CD4-positive, alpha-beta T cell treated with Interleukin-2 at 100 ng/mL for 4 hours (primary cell): ENCODE results near the gene UBE2K.
"Not testable (repeated sequence)": the region's sequence is repeated elsewhere in the genome, so short reads cannot be mapped to it uniquely, and the experiment has no call there.

Experiments used
- DNase-seq: peaks from one replicate; pipeline ENCODE4 v3.0.0-alpha.2; 2020; ENCODE audit warnings: low spot score

Gene UBE2K

GRCh38 chr4:39730072-39730471 is 32.1 kb downstream of the UBE2K start:
- no peak for DNase-seq

DNA sequence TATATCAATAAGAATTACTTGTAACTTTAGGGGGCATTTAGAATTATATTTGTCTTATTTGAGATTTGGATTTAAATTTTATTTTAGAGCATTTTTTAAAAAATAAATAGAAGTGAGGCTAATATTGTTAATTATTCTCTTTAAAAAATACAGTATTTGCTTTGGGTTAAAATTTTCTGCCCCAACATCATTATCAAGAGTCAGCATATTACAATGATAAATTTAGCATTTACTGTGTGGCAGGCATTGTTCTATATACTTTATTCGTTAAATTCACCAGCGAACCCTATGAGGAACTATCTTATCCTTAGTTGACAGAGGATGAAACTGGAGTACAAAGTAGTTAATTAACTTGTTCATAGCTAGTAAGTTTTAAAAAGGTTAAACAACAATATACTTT is 34.0 kb downstream of the UBE2K start:
- DNase-seq = no peak

DNA sequence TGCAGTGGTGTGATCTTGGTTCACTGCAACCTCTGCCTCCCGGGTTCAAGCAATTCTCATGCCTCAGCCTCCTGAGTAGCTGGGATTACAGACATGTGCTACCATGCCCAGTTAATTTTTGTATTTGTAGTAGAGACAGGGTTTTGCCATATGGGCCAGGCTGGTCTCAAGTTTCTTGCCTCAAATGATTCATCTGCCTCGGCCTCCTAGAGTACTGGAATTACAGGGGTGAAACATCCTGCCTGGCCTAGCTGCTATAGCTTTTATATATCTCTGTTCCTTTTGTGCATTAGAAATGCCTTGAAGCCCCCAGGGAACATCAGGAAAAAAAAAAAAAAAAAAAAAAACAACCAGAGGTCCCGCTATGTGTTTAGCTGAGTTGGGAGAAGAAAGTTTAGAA is 34.8 kb downstream of the UBE2K start:
- no peak for DNase-seq

DNA sequence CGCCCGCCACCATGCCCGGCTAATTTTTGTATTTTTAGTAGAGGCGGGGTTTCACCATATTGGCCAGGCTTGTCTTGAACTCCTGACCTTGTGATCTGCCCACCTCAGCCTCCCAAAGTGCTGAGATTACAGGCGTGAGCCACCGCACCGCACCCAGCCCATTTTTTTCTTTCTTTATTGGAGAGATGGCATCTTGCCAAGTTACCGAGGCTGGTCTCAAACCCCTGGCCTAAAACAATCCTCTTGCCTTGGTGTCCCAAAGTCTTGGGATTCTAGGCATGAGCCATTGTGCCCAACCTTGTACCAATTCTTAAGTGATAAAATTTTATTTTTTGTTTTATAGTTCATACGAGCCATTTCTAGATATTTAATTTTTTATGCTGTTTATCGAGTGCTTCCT is 41.7 kb downstream of the UBE2K start:
- not testable (repeated sequence) for DNase-seq

DNA sequence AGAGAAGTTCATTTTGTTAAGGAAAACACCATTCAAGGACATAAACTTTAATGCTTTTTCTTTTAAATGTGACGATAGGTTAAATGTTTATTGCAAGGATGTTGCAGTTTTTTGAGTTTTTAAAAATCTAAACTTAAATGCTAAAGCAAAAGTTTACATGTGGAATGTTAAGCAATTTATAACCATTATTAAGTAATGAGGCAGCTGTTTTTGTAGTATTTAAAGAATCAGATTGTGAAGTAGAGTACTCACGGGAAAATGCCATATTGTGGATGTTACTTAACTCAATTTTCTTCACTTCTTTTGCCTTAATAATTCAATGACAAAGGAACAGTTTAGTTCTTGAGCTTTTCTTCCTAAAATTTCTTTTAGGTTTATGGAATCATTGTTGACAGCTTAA is 43.5 kb downstream of the UBE2K start:
- no peak for DNase-seq

- DNase-seq = no peak
Measured at GRCh38 chr4:39745920-39746319, 48.0 kb downstream of the UBE2K start.

GRCh38 chr4:39750216-39750615 is 52.3 kb downstream of the UBE2K start:
- no peak for DNase-seq

GRCh38 chr4:39754309-39754708 is 56.4 kb downstream of the UBE2K start:
- DNase-seq = no peak

- DNase-seq = no peak
Measured at GRCh38 chr4:39756159-39756558, 58.2 kb downstream of the UBE2K start.

GRCh38 chr4:39758176-39758575 is 60.2 kb downstream of the UBE2K start:
- DNase-seq = no peak

- no peak for DNase-seq
Measured at GRCh38 chr4:39759569-39759968, 61.6 kb downstream of the UBE2K start.

DNA sequence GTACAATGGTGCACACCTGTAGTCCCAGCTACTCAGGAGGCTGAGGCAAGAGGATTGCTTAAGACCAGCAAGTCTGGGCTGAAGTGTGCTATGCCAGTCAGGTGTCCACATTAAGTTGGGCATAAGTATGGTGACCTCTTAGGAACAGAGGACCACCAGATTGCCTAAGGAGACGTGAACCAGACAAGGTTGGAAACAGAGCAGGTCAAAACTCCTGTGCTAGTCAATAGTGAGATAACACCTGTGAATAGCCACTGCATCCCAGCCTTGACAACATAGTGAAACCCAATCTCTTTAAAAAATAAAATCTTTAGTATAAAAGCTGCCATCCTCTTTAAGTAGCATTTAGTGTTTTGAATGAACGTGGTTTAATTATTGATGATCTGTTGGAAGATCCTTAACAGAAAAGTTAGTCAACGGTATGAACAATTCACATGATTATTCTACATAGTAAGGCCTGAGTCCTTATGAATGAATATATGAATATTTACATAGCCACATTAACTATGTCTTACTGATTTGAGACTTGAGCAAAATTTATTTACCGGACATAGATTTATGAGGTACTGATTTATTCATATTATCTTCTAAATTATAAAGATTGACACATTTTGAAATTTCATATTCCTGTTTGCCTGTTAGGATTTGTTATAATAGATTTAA is 63.2 kb downstream of the UBE2K start:
- no peak for DNase-seq

- no peak for DNase-seq
Measured at GRCh38 chr4:39763714-39764572, 66.0 kb downstream of the UBE2K start.

DNA sequence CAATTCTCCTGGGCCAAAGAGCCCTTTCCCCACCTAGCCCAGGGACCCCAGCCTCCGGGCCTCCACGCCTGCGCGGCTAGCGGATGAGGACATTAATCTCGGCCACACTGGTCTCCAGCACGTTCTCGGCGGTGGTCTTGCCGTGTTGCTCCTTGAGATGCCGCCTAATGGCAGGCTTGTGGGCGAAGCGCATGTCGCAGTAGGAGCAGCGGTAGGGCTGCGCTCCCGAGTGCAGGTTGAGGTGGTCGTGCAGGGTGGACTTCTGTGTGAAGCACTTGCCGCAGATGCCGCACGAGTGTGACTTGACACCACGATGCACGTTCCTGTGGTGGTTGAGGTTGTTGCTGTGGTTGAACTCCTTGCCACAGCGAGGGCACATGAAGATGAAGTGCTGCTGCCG is 72.1 kb downstream of the UBE2K start:
- no peak for DNase-seq

DNA sequence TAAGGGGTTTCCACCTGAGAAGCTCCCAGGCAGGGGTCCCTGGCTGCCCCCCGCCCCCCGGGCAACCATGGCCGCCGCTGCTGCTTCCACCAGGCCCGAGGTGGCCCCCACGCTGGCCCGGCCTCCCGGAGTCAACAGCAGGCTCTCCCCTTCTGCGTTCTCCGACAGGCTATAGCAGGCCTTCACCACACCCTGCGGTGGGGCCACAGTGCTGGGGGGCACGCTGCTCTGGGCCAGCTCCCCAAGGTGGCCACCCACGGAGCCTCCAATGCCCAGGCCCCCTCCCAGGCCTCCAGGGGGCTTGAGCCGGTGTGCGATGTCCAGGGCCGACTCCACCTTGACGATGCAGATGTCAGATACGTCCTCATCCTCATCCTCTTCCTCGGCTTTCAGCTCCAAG is 72.5 kb downstream of the UBE2K start:
- no peak for DNase-seq

DNA sequence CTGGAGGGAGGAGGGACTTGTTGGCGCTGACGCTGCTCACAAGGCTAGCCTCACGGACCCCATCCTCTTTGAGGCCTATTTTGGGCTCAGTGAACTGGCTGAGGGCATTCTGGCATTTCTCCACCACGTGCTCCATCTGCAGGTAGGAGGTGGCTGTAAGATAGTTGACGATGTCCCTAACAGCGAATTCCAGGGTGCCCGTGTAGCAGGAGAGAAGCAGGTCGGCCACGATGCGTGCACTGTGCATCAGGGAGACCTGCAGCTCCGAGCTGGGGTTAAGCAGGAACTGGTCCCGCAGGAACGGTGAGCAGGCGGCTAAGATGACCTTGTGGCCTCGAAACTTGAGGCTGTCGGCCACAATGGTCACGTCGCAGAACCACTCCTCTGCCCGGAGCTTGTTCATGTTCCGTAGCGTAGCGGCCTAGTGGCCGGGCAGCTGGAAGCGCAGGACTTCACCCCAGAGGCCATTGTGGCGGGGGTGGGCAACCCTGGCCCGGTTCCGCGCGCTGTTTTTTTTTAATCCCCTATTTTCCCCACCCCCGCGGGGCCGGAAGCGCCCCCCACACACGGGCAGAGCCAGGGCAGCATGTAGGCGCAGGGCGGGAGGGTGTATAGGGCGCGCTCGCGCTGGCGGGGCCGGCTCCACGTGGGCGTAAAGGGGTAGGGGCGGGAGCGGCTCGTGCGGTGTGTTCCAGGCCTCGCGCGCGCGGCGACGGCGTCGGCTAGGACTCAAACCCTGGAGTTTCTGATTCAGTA is 73.2 kb downstream of the UBE2K start:
- no peak for DNase-seq

GRCh38 chr4:39781988-39782387 is 84.1 kb downstream of the UBE2K start:
- not testable (repeated sequence) for DNase-seq

DNA sequence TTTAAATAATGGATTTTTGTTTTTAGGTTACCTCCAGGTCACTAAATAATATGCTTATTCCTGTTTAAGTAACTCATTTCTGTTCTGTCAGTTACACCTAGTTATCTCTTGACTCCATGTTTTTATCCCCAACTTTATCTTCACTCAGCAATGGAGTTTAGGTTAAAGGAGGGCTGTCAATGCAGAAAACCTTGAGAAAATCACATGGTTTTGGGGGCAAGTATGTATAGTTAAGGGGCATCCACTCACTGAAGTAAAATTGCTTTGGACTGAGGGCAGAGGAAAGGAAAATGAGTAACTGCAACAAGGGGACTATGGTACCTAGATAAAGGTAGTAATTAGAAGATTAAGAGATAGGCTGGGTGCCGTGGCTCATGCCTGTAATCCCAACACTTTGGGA is 87.1 kb downstream of the UBE2K start:
- no peak for DNase-seq

- no peak for DNase-seq
Measured at GRCh38 chr4:39786838-39787237, 88.9 kb downstream of the UBE2K start.

GRCh38 chr4:39792128-39792527 is 94.2 kb downstream of the UBE2K start:
- DNase-seq = no peak

DNA sequence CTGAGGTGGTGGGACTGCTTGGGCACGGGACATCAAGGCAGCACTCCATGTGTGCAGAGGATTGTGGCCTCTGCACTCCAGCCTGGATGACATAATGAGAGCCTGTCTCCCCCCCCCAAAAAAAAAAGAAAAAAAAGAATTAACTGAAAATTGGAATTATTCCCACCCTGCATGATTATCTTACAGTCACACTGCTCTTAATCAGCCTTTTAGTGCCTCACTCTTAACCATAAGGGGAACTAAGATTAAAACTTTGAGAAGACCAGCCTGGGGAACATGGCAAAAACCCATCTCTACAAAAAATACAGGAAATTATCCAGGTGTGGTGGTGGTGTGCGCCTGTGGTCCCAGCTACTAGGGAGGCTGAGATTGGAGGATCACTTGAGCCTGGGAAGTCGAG is 94.6 kb downstream of the UBE2K start:
- DNase-seq = no peak

- not testable (repeated sequence) for DNase-seq
Measured at GRCh38 chr4:39792976-39793375, 95.0 kb downstream of the UBE2K start.

GRCh38 chr4:39802005-39802404 is 104.1 kb downstream of the UBE2K start:
- DNase-seq = no peak
